Transverse colon (tissue), 3 donors: ENCODE data around the gene PODXL.

Source experiments
- CTCF ChIP-seq, 5 experiments: fragments of 200-600 bp in 3 of 5; fragments of 450-650 bp in 2 of 5; sonication (generic) in 3 of 5; IDR thresholded peaks; 1 replicate in 2 of 5; 2 replicates in 3 of 5; pipeline ENCODE4 v1.5.1; 2016 to 2017; ENCODE audit warnings: antibody characterized with exemption in 5 of 5, inconsistent platforms in 3 of 5, mild to moderate bottlenecking in 2 of 5, moderate library complexity in 1 of 5
- EP300 ChIP-seq: sonication (generic); formaldehyde crosslinking; IDR thresholded peaks from one replicate; pipeline ENCODE4 v1.6.1; 2017; ENCODE audit warnings: antibody characterized with exemption, low read depth
- POLR2A ChIP-seq: fragments of 450-650 bp; IDR thresholded peaks from one replicate; pipeline ENCODE4 v1.6.1; 2016; ENCODE audit warnings: antibody characterized with exemption, mild to moderate bottlenecking, moderate library complexity

GRCh38 chr7:131533151-131533559, 23.3 kb downstream of the PODXL start:
- TF ChIP-seq POLR2A: no peak
- no peak for TF ChIP-seq CTCF (IDR thresholded peaks at IDR 0.05)
- TF ChIP-seq EP300: no peak
